NCI-H1092 (cell line): ENCODE data around the gene LAMA4.
"Not testable (repeated sequence)": the region's sequence is repeated elsewhere in the genome, so short reads cannot be mapped to it uniquely, and the experiment has no call there.

Experiments used
- DNase-seq: peaks from one replicate; lab custom pipeline; 2025; lab: John Stamatoyannopoulos, UW

Gene LAMA4

DNA sequence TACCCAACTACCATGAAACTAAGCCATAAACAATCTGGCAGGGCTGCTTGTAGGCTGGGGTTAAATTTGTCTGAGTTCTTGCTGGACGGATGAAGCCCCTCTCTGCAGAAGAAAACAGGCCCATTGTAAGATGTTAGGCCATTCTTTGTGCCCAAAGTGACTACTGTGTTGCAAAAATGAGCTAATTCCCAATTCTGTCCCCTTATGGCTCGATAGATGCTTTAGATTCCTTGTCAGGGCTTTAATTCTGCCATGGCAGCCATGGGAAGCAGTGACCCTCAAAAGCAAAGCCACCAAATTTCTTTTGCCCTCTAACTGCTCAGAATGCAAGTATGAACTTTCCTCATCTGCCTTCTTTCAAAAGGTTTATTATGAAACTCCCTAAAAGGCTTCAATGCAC is 45.2 kb downstream of the LAMA4 start:
- no peak for DNase-seq

DNA sequence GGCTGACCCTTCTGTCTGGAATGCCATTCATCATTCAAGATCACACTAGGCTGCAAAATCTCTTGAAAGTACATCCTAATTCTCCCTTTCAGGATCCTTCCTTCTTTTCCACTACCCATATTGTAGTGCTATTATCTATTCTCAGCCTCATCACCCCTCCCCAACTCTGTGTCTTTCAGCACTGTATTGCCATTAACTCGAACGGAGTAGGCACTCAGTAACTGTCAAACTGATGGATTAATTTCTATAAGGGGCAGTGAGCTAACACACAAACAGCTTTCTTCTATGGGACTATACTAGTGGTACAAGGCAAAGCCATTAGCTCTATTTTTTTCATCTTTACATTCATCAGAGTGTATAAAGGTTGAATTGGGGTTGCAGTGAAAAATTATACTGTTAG is 46.6 kb downstream of the LAMA4 start:
- DNase-seq: no peak

DNA sequence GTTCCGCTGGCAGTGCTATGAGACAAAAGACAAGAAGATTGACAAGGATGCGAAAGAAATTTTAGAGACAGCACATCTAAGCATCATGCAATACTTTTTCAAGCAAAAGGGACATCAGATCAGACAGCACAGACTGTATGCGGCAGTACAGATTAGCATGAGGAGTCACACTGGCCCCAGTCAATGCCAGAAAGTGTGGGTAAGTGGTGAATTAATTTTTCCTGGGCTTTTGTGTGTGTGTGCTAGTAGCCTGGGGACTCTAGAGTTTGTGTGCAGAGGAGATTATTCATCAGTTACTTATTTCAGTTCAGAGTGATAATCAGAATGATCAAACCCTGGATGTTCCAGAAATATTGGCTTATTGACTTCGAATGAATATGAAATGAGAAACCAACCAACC is 47.2 kb downstream of the LAMA4 start:
- DNase-seq: no peak

DNA sequence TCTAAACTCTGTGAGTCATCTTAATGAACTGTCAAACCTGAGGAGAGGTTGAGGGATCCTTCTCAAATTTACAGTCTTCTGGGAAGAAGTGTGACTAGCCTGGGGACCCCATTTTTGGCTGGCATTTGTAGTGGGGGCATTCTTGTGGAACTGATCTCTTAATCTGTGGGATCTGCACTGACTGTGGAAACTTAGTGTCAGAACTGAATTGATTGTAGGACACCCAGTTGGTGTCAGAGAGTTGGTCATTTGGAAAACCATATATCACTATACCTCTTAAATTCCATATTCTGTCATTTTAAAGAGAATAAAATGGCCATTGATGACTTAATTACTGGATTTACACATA is 48.3 kb downstream of the LAMA4 start:
- DNase-seq: no peak

DNA sequence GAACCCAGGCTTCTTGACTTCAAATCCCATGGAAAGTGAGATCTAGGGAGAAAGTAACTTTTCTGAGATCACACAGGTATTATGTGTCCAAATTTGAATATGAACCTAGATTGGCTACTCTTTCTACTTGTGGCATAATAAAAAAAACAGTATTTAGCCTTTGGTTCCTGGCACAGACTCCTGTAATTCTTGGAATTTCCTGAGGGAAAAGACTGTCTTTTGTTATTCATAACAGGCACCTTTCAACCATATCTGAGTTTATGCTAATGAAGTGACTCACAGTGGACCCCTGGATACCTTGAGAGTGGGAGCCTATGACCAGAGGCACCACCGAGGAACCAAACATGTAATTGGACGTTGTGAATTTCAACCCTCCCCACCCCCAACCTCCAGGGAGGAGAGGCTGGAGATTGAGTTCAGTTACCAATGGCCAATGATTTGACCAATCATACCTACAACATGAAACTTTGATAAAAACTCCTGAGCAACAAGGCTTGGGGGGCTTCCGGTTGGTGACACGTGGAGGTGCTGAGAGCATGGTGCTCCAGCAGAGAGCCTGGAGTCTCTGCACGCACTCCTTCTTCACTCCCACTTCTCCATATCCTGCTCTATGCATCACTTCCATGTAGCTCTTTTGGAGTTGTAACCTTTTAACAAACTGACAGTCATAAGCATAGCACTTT is 48.8 kb downstream of the LAMA4 start:
- DNase-seq: no peak

DNA sequence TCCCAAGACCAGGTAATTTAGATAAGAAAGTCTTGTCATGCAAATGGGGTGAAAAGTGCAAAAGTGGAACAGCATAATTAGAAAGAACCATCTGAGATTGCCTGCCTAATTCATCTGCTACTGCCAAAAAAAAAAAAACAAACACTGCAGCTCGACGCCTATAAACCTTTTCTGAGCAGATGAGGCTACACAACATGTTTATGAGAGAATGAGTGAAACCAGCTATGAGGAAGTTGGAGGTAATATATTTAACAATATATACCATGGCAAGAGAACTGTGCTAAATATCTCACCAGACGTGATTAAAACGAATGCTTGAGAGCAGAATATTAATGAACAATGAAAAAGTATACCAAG is 50.0 kb downstream of the LAMA4 start:
- no peak for DNase-seq

DNA sequence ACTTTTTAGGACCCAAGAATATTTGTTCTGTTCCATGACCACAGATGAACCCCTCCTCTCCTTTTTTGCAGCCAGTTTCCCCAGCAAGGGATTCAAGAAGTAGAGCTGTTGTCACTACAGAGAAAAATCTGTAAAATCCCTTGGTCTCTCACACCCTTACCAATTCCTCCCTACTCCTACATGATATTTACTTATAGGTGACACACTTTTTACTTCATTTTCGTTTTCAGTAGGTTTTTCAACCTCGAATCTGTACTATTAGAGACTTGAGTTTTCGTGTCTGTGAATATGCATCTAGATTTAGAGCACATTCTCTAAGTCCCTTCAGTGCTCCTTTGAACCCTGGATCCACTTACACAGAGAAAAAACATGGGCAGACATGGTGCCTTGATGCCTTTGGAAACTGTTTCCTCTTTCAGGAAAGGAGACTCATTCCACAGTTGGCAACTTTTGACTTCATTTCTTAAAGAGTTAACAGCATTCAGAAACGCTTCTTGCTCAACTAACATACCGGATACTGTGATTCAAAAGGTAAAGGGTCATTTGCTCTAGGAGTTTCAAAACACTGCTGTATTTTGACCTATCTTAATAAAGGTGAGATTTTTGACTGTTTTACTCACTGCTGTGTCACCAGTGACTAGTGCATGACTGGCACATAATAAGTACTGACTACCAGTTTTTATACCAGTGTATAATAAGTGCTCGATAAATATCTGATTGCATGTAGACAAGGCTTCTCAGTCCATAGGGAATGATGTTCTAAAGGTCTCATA is 50.6 kb downstream of the LAMA4 start:
- DNase-seq: no peak

DNA sequence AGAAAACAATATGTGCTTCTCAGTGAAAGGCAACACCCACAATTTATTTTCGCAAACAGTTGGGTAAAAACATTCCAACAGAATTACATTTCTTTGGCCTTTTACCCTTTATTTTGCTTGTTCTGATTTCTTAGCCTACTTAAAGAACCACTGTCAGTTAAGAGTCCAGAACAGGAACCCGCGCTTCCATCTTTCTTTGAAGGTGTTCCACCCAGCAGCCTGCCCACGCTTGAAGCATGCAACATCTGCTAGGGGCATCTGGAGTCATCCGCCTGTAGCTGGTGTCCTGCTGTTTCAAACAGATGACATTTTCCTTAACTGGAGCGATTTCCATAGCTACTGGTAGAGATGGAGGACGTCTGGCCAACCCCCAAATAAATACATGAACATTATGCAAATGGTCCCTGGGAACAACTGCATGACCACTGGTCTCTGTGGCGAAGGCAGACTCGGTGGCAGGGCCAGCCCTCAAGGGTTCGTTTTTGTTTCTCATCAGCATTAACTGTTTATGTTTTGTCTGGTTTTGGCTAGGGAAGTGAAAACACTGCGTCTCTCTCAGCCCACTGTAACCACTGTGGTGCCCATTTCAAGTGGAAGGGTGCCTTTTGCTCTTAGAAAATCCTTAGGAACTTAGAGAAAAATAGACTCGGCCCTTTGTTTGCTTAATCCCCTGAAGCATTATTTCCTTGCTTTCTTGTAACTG is 51.6 kb downstream of the LAMA4 start:
- DNase-seq: no peak

DNA sequence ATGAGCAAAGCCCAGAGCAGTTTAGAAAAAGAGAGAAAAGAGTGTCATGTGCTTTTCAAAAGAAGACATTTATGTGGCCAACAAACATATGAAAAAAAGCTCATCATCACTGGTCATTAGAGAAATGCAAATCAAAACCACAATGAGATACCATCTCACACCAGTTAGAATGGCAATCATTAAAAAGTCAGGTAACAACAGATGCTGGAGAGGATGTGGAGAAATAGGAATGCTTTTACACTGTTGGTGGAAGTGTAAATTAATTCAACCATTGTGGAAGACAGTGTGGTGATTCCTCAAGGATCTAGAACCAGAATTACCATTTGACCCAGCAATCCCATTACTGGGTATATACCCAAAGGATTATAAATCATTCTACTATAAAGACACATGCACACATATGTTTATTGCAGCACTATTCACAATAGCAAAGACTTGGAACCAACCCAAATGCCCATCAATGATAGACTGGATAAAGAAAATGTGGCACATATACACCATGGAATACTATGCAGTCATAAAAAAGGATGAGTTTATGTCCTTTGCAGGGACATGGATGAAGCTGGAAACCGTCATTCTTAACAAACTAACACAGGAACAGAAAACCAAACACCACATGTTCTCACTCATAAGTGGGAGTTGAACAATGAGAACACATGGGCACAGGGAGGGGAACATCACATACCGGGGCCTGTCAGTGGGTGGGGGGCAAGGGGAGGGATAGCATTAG is 54.0 kb downstream of the LAMA4 start:
- not testable (repeated sequence) for DNase-seq

DNA sequence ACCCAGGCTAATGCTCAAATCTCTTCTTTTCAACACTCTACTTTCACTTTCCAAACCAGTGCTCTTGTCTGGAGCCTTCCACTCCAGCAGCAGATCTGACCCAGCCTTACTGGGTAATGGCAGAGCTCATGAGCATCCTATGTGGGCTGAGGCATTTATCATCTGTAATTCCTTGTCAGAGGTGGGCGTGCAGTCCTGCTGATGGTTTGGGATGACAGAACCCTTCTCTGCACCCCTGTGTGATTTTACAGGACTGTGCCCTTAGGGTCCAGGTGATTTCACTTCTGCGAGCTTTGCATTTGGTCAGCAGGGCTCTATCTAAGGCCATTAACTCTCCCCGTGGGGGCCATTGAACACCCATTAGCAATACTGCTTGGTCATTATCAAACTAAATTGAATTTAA is 55.4 kb downstream of the LAMA4 start:
- no peak for DNase-seq

DNA sequence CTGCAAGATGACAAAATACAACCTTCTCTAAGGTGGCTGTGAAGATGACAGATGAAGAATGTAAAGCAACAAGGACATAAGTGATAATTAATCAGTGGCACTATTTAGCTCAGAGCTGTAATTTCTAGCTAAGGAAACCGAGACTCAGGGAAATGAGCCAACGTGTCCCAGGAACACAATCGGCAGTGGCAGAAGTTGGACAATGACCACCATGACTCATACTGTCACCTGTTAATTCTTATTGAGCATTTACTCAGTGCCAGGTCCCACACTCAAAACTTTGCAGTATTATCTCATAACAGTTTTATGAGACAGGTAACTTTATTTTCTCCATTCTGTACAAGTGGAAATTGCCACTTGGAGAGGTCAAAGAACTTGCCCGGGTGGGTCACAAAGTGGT is 55.8 kb downstream of the LAMA4 start:
- no peak for DNase-seq

DNA sequence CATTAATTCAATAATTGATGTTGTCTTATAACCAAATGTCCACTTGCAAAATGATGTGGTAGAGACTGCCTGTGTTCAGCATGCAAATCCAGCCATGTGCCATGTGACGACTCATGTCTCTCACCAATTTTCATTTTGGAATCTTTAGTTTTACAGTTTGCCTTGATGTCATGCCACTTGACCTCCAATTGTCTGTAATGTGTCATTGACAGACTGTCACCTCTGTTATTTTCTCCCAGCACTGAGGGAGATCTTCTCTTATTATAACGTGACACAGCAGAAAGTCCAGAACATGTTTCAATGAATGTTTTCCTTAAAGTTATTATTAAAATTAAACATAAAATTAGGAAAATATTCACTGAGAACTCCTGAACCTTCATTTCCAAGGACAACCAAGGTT is 56.7 kb downstream of the LAMA4 start:
- no peak for DNase-seq

DNA sequence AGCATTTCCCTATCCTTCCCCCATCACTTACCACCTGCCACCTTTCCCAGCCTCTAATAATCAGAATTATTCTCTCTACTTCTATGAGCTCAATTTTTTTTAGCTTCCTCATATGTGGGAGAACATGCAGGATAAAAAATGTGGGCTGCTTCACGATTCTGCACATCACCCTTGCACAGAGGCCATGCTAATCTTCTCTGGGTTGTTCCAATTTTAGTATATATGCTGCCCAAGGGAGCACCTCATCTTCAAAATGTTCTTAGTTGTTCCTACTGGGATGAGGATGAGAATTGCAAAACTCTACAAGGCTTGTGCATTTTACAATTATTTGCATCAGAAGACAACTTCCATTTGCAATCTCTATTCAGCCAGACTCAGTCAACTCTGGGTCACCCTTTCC is 58.1 kb downstream of the LAMA4 start:
- no peak for DNase-seq

DNA sequence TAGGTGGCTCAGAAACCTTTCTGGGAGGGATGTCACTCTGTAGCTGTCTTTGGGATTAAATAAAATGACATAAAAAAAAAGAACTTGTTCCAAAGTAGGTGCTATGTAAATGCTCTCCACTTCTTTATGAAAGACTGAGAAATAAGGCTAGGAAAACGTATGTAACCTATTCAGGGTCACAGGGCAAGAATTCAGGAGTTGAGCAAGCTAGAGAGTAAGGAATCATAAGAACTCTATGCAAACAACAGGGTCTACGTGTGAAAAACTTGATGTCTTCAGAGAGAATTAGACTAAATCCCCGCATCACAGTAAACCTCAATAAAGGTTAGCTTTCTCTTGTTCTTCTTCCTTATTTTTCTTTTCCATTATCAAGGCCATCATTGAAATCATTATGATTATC is 59.2 kb downstream of the LAMA4 start:
- no peak for DNase-seq

DNA sequence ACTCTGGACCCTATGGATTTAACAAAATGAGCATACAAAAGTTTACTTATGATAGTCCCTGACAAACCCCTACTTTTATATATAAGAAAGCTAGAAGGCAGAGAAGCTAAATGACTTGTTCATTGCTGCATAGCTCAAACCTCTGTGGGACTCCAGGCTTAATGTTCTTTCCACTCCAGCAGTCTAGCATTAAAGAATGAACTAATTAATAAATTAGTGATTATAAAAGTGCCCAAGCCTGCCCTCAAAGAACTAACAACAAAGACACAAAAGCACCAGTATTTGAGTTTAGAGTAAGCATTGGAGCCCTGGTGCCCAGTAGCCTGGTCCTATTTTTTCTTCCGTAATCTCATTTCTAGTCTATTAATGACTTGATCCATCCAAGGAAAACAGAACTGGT is 59.9 kb downstream of the LAMA4 start:
- no peak for DNase-seq

DNA sequence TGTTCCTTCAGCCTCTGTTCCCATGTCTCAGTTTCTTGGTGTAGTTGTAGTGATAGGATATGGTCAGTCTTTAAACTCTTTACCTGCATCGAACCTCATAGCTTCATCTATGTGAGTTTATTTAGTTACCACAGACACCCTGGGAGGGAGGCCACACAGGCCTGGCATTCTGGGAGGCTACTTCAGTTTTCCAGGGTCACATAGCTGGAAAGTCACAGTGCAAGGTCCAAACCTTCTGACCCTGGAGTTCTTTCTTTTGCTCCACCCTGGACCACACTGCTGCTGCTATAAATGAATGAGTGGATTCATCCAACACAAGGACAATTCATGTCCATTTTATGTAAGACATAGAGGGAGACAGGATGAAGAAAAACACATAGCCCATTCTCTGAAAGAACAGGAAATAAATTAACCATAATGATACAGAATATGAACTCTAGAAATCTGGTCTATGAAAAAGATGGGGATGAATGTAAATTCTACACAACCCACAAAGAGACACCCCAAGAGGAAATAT is 60.8 kb downstream of the LAMA4 start:
- no peak for DNase-seq

DNA sequence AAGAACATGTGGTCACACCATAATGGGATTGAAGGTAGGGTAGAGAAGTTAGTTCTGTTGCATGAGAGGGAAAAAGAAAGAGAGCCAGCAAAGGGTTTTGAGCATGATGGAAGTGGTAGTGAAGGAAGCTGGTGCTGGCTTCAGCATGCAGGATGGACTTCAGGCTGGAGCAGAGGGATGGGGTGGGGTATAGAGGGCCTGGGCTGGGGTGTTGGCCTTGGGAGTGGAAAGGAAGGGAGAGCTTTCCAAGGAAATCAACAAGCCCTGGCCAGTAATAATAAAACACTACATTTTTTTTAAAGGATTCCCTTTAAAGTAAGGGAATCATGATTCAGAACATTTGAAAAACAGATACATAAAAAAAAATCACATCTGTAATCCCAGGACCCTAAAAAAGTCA is 61.2 kb downstream of the LAMA4 start:
- no peak for DNase-seq

DNA sequence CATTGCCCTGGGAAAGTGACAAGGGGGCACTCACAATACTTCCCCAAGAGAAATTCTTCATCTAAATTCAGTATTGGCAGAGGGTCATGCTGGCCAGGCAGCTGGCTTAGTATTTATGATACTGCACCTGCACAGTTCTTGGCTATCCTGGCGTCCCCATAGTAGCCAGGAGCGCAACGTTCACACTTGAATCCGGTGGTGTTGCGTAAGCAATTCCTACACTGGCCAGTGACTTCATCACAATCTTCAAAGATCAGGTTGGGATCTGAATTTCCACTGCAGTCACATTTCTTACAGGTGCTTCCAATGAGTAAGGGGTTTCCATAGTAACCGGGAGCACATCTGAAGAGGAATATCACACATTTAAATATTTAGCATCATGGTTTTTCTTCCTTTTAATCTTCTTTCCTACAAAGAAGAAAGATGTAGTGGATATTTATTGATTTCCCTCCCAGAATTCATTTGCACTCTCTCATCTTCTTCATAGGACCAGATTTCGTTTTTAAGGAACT is 62.8 kb downstream of the LAMA4 start:
- no peak for DNase-seq

DNA sequence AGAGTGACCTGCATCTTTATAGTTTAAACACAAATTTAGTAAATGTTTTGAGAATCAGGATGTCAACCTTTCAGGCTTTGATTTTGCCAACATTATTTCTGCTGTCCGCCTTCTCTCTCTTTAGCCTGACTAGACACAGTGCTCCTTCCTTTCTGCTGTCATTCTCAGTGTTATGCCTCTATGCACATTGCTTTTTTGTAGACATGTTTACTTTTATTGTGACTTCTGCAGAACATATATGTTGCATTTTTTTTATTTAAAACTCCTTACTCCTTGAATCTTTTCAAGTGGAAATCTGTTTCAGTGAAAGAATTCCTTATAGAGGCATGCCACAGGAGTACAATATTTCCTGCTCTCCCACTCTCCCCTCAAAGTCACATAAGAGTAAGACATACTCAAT is 64.2 kb downstream of the LAMA4 start:
- no peak for DNase-seq

DNA sequence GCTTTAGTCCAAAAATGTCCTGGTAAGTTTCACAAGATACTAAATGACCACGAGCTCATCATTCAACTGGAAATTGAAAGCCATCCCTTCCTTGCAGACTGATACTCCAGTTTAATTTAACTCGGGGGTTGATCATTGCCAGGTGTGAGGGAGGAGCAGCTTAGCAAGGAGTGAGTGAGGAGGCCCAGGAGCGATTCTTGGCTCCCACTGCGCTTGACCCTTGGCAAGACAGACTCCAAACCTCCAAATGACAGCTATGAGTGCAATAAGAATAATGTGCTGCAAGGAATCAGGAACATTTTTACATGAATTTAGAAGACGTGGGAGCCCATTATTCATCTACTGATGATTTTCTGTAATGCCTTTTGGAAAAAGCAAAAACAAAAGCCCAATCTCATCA is 64.9 kb downstream of the LAMA4 start:
- DNase-seq: no peak

DNA sequence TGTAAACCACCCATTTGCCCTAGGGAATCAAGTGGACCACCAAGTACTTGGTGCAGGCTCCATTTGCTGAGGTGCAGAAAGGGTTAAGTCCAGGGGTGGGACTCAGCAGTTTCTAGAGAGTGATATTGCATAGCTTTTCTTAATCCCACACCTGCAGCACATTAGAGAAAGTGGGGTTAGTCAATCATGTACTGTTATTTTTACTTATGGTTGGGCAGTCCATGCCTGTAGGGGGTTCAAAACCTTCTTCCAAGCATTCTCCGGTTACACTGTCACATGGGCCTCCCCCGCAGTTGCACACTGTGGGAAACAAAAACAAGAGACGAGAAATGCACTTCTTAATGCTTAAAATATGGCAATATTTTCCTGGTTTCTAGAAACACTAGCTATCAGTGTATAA is 65.5 kb downstream of the LAMA4 start:
- no peak for DNase-seq

DNA sequence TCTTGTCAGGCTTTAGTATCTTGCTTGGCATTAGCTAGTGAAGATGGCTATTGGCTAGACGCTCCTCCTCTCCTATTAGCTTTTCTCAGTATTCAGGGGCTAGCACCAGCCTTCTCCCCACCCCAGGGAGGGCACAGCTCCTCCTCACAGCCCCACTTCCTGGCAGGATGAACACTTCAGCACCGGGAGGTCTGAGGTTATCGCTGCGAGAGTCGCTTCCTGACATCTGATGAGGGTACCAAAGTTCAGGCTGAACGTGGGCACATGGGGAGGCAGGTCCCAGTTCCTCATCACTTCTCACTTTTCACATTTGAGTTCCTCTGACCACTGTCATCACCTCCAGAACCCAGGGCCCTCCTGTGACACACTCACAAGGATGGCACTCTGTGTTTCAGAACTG is 66.6 kb downstream of the LAMA4 start:
- no peak for DNase-seq
